NCI-H1694 (cell line): ENCODE results near the gene SELPLG.
"Not testable (repeated sequence)": the region's sequence is repeated elsewhere in the genome, so short reads cannot be mapped to it uniquely, and the experiment has no call there.

Source experiments
- DNase-seq: peaks from one replicate; lab custom pipeline; 2025; lab: John Stamatoyannopoulos, UW

Gene SELPLG

GRCh38 chr12:108655812-108656175 is 22.1 kb upstream of the SELPLG start:
- not testable (repeated sequence) for DNase-seq

- DNase-seq = not testable (repeated sequence)
These were observed 20.9 kb upstream of the SELPLG start for GRCh38 chr12:108654622-108655021.

GRCh38 chr12:108653922-108654321 is 20.2 kb upstream of the SELPLG start:
- no peak for DNase-seq

GRCh38 chr12:108653082-108653516 is 19.4 kb upstream of the SELPLG start:
- DNase-seq = no peak

- DNase-seq = no peak
These were observed 16.4 kb upstream of the SELPLG start for GRCh38 chr12:108650083-108650482.

- DNase-seq = no peak
These were observed 16.0 kb upstream of the SELPLG start for GRCh38 chr12:108649669-108650068.

- no peak for DNase-seq
These were observed 15.4 kb upstream of the SELPLG start for GRCh38 chr12:108649126-108649525.

- no peak for DNase-seq
These were observed 14.7 kb upstream of the SELPLG start for GRCh38 chr12:108648371-108648770.

GRCh38 chr12:108647585-108648287 is 14.0 kb upstream of the SELPLG start:
- DNase-seq = no peak

GRCh38 chr12:108646600-108647579 is 13.2 kb upstream of the SELPLG start:
- DNase-seq = no peak

GRCh38 chr12:108645686-108646599 is 12.2 kb upstream of the SELPLG start:
- no peak for DNase-seq

GRCh38 chr12:108644811-108645120 is 11.1 kb upstream of the SELPLG start:
- DNase-seq = no peak

GRCh38 chr12:108643941-108644810 is 10.5 kb upstream of the SELPLG start:
- DNase-seq = no peak

GRCh38 chr12:108642899-108643654 is 9.4 kb upstream of the SELPLG start:
- DNase-seq = no peak

- no peak for DNase-seq
These were observed 8.7 kb upstream of the SELPLG start for GRCh38 chr12:108642269-108642870.

GRCh38 chr12:108641446-108642268 is 8.0 kb upstream of the SELPLG start:
- no peak for DNase-seq

GRCh38 chr12:108640802-108641445 is 7.2 kb upstream of the SELPLG start:
- no peak for DNase-seq

GRCh38 chr12:108638997-108639822 is 5.5 kb upstream of the SELPLG start:
- DNase-seq = no peak
